IMR-90 (cell line): ENCODE measurements around the gene HSPH1. TPM values are rescaled to one million over a fixed set of nuclear protein-coding genes. Genes with fewer than 3 reads are reported as not detected.

Experiments used
- ATAC-seq: fragments of 200-7000 bp; cut with Tn5 transposase; 2 replicates; pipeline ENCODE4 v1.9.1; 2020; ENCODE audit warnings: low read depth, mild to moderate bottlenecking, moderate library complexity
- BruUV-seq: library from RNA; stranded (reverse); fragments of 400-500 nt; replicated peaks from 2 replicates; lab custom pipeline; 2021; lab: Mats Ljungman, UMichigan
- CTCF ChIA-PET: fragments of 300-600 bp; formaldehyde crosslinking; extraction: SDS; loops from one replicate; lab custom pipeline; 2021; ENCODE audit warnings: antibody characterized with exemption; lab: Yijun Ruan, JAX
- POLR2A ChIA-PET: fragments of 300-600 bp; sonication (Branson Sonifier 250); formaldehyde crosslinking; loops from one replicate; lab custom pipeline; 2022; ENCODE audit warnings: antibody characterized with exemption; ENCODE audit not compliant: unreplicated experiment; lab: Charles Lee
- DNase-seq: peaks from one replicate; pipeline ENCODE4 v3.0.0; 2013
- H2AFZ ChIP-seq: replicated peaks from 2 replicates; pipeline ENCODE3; 2013; ENCODE audit warnings: low read length, mild to moderate bottlenecking; ENCODE audit not compliant: poor library complexity
- H2AK5ac ChIP-seq: 2 replicates; pipeline ENCODE4 v1.6.1; 2013; ENCODE audit warnings: low read depth, low read length, inconsistent platforms
- H2AK9ac ChIP-seq: replicated peaks from 2 replicates; pipeline ENCODE3; 2013; ENCODE audit warnings: mild to moderate bottlenecking, low read depth, low read length, moderate library complexity; ENCODE audit not compliant: poor library complexity
- H2BK120ac ChIP-seq: 2 replicates; pipeline ENCODE4 v1.6.1; 2013; ENCODE audit warnings: low read depth, low read length, inconsistent platforms
- H2BK15ac ChIP-seq: 3 replicates; pipeline ENCODE4 v1.6.1; 2013; ENCODE audit warnings: low read depth, low read length, inconsistent platforms
- H2BK20ac ChIP-seq: 2 replicates; pipeline ENCODE4 v1.6.1; 2013; ENCODE audit warnings: low read depth, mild to moderate bottlenecking, inconsistent platforms, low read length, moderate library complexity
- H2BK5ac ChIP-seq: 2 replicates; pipeline ENCODE4 v1.6.1; 2013; ENCODE audit warnings: mild to moderate bottlenecking, low read depth, low read length, inconsistent platforms; ENCODE audit not compliant: poor library complexity, severe bottlenecking
- H3K14ac ChIP-seq: replicated peaks from 2 replicates; pipeline ENCODE4 v1.6.1; 2013; ENCODE audit warnings: low read depth, low read length, inconsistent platforms
- H3K18ac ChIP-seq: 2 replicates; pipeline ENCODE4 v1.6.1; 2013; ENCODE audit warnings: low read depth, low read length, control low read depth
- H3K23ac ChIP-seq: 2 replicates; pipeline ENCODE4 v1.6.1; 2013; ENCODE audit warnings: low read depth, low read length, inconsistent platforms
- H3K27ac ChIP-seq: 2 replicates; pipeline ENCODE4 v1.5.1; 2013; ENCODE audit warnings: mild to moderate bottlenecking, control low read depth, low read length; ENCODE audit not compliant: insufficient read depth
- H3K27me3 ChIP-seq: 2 replicates; pipeline ENCODE4 v1.6.1; 2013; ENCODE audit warnings: low read length; ENCODE audit not compliant: control insufficient read depth, insufficient read depth
- H3K36me3 ChIP-seq: 2 replicates; pipeline ENCODE4 v1.6.1; 2013; ENCODE audit warnings: low read length, mixed read lengths; ENCODE audit not compliant: control insufficient read depth, insufficient read depth
- H3K4ac ChIP-seq: 2 replicates; pipeline ENCODE4 v1.6.1; 2013; ENCODE audit warnings: low read depth, low read length, inconsistent platforms
- H3K4me1 ChIP-seq: 2 replicates; pipeline ENCODE4 v1.6.1; 2013; ENCODE audit warnings: low read length, mixed read lengths; ENCODE audit not compliant: control insufficient read depth, insufficient read depth
- H3K4me2 ChIP-seq: 2 replicates; pipeline ENCODE4 v1.6.1; 2013; ENCODE audit warnings: low read depth, mild to moderate bottlenecking, control low read depth, low read length, moderate library complexity
- H3K4me3 ChIP-seq: 2 replicates; pipeline ENCODE4 v1.5.1; 2013; ENCODE audit warnings: low read depth, mild to moderate bottlenecking, control low read depth, low read length, moderate library complexity; ENCODE audit not compliant: insufficient read depth
- H3K56ac ChIP-seq: 2 replicates; pipeline ENCODE4 v1.6.1; 2013; ENCODE audit warnings: low read length, inconsistent platforms; ENCODE audit not compliant: insufficient read depth; ENCODE audit errors: extremely low read depth
- H3K79me1 ChIP-seq, 2 experiments: 2 replicates each; pipeline ENCODE4 v1.6.1; 2013; ENCODE audit warnings: low read length in 2 of 2, inconsistent platforms in 1 of 2, low read depth in 1 of 2
- H3K9ac ChIP-seq: 2 replicates; pipeline ENCODE4 v1.6.1; 2013; ENCODE audit warnings: low read depth, low read length, control low read depth
- H3K9me1 ChIP-seq: 2 replicates; pipeline ENCODE4 v1.6.1; 2013; ENCODE audit warnings: low read length, inconsistent platforms; ENCODE audit not compliant: insufficient read depth
- H3K9me3 ChIP-seq: 2 replicates; pipeline ENCODE4 v1.6.1; 2013; ENCODE audit warnings: low read length; ENCODE audit not compliant: control insufficient read depth, insufficient read depth
- H4K20me1 ChIP-seq: 2 replicates; pipeline ENCODE4 v1.6.1; 2013; ENCODE audit warnings: low read length, inconsistent platforms; ENCODE audit not compliant: insufficient read depth
- H4K5ac ChIP-seq: 2 replicates; pipeline ENCODE4 v1.6.1; 2013; ENCODE audit warnings: mild to moderate bottlenecking, low read depth, low read length, control low read depth
- H4K8ac ChIP-seq, 2 experiments: 2 replicates each; pipeline ENCODE4 v1.6.1; 2013; ENCODE audit warnings: low read depth in 2 of 2, low read length in 2 of 2, control low read depth in 1 of 2, inconsistent platforms in 1 of 2
- H4K91ac ChIP-seq: 2 replicates; pipeline ENCODE4 v1.6.1; 2013; ENCODE audit warnings: low read depth, low read length, inconsistent platforms; ENCODE audit not compliant: insufficient read depth
- CEBPB ChIP-seq: IDR thresholded peaks from 2 replicates; pipeline ENCODE4 v1.6.1; 2012; ENCODE audit warnings: low read depth, low read length, improper control_type of control experiment
- MXI1 ChIP-seq: IDR thresholded peaks from 2 replicates; pipeline ENCODE4 v1.6.1; 2012; ENCODE audit warnings: low read depth, mild to moderate bottlenecking, low read length, moderate library complexity, borderline replicate concordance
- POLR2A ChIP-seq: IDR thresholded peaks from 2 replicates; pipeline ENCODE4 v1.6.1; 2012; ENCODE audit warnings: mild to moderate bottlenecking, low read depth, low read length
- RFX5 ChIP-seq: IDR thresholded peaks from 2 replicates; pipeline ENCODE4 v1.8.0; 2012; ENCODE audit warnings: low read depth, mild to moderate bottlenecking, low read length, moderate library complexity
- SMC3 ChIP-seq: fragments of 150-350 bp; IDR thresholded peaks from 2 replicates; pipeline ENCODE4 v1.6.1; 2016; ENCODE audit warnings: low read depth, mild to moderate bottlenecking, antibody characterized with exemption, low read length, moderate library complexity
- WGBS, 2 experiments: methylation state at CpG; one replicate each; pipeline versions ENCODE4 v1.1.5 to v1.1.7; 2013; ENCODE audit warnings: missing lambda C conversion rate in 2 of 2; ENCODE audit not compliant: insufficient read length in 1 of 2; ENCODE audit errors: extremely low coverage in 2 of 2; 5-methylcytosine and 5-hydroxymethylcytosine counted together
- dilution Hi-C: fragments of 300-500 bp; cut with HindIII; formaldehyde crosslinking; loops from one replicate; pipeline ENCODE4 v1.14.3; 2018; ENCODE audit warnings: low sequenced_read_pairs; ENCODE audit not compliant: unreplicated experiment
- in situ Hi-C: fragments of 300-500 bp; cut with MboI; formaldehyde crosslinking; loops from 3 replicates; pipeline ENCODE4 v1.14.3; 2019; ENCODE audit warnings: low sequenced_read_pairs, inconsistent platforms, mixed read lengths
- intact Hi-C: fragments of 100-400 bp; cut with micrococcal nuclease; formaldehyde crosslinking; loops from 2 replicates; pipeline ENCODE4 v1.10.0; 2022
- polyA plus RNA-seq, 3 experiments: library from polyadenylated mRNA; depleted of rRNA; stranded (reverse); fragments of >200 nt; gene quantifications; 2 replicates each; pipeline ENCODE4 v1.2.3, GENCODE V29; 2012; ENCODE audit warnings: low replicate concordance in 1 of 3
- total RNA-seq: library from RNA; depleted of rRNA; stranded (reverse); fragments of >200 nt; gene quantifications from 2 replicates; pipeline ENCODE4 v1.2.3, GENCODE V29; 2012
- TF ChIP-seq, protein P1 (sequence below): conservative IDR thresholded peaks from 2 replicates; pipeline ENCODE4 v1.5.1; 2012; ENCODE audit warnings: mild to moderate bottlenecking, low read depth, low read length, improper control_type of control experiment
- TF ChIP-seq, protein P2 (sequence below): fragments of 150-350 bp; IDR thresholded peaks from 2 replicates; pipeline ENCODE4 v1.6.1; 2017; ENCODE audit warnings: mild to moderate bottlenecking, antibody characterized with exemption, low read length, low read depth
- TF ChIP-seq, protein P3 (sequence below): fragments of 150-350 bp; IDR thresholded peaks from 2 replicates; pipeline ENCODE4 v1.6.1; 2016; ENCODE audit warnings: low read depth, mild to moderate bottlenecking, low read length, moderate library complexity, borderline replicate concordance

Gene HSPH1
- total and polyA plus RNA-seq, 2 of the 4 experiments (the other 2 are of a cell fraction), result 36.8 to 40.3 TPM

DNA sequence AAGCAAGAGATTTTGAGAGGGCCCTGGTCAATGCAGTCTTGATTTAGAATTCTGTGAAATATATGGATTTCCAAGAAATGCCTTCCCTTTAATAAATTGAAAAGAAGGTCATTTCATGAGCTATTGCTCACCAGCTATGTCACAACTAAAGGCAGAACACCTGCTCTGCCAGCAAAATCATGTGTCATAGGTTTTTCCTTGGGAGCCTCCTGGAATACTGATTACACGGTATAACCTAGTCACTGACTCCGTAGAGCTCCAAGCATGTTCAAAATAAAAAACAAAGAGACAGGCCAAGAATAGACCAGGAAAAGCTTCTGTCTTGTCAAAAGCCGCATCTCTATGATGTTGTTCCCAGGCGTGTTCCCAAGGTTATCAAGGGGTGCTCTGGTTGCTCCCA is 45.5 kb downstream of the HSPH1 start:
- TF ChIP-seq, protein P1, sequence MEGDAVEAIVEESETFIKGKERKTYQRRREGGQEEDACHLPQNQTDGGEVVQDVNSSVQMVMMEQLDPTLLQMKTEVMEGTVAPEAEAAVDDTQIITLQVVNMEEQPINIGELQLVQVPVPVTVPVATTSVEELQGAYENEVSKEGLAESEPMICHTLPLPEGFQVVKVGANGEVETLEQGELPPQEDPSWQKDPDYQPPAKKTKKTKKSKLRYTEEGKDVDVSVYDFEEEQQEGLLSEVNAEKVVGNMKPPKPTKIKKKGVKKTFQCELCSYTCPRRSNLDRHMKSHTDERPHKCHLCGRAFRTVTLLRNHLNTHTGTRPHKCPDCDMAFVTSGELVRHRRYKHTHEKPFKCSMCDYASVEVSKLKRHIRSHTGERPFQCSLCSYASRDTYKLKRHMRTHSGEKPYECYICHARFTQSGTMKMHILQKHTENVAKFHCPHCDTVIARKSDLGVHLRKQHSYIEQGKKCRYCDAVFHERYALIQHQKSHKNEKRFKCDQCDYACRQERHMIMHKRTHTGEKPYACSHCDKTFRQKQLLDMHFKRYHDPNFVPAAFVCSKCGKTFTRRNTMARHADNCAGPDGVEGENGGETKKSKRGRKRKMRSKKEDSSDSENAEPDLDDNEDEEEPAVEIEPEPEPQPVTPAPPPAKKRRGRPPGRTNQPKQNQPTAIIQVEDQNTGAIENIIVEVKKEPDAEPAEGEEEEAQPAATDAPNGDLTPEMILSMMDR, result no peak
- TF ChIP-seq MXI1, result no peak
- TF ChIP-seq SMC3, result no peak
- TF ChIP-seq, protein P2, sequence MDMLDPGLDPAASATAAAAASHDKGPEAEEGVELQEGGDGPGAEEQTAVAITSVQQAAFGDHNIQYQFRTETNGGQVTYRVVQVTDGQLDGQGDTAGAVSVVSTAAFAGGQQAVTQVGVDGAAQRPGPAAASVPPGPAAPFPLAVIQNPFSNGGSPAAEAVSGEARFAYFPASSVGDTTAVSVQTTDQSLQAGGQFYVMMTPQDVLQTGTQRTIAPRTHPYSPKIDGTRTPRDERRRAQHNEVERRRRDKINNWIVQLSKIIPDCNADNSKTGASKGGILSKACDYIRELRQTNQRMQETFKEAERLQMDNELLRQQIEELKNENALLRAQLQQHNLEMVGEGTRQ, result no peak
- TF ChIP-seq RFX5, result no peak
- TF ChIP-seq POLR2A, result no peak
- no peak for TF ChIP-seq CEBPB
- TF ChIP-seq, protein P3, sequence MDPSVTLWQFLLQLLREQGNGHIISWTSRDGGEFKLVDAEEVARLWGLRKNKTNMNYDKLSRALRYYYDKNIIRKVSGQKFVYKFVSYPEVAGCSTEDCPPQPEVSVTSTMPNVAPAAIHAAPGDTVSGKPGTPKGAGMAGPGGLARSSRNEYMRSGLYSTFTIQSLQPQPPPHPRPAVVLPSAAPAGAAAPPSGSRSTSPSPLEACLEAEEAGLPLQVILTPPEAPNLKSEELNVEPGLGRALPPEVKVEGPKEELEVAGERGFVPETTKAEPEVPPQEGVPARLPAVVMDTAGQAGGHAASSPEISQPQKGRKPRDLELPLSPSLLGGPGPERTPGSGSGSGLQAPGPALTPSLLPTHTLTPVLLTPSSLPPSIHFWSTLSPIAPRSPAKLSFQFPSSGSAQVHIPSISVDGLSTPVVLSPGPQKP, result no peak
- H3K27me3 ChIP-seq, result peaks cover 70% of the 10 kb centered on the region
- H3K56ac ChIP-seq, result no peak overlapping the region
- CTCF ChIA-PET, result no interaction called here
- no peak overlapping the region for H2BK20ac ChIP-seq
- no peaks in the 10 kb centered on the region for H3K36me3 ChIP-seq
- H2AK5ac ChIP-seq, result no peak overlapping the region
- no peak overlapping the region for H3K4ac ChIP-seq
- H2BK5ac ChIP-seq, result no peak overlapping the region
- no peak for ATAC-seq
- no TSS peak for BruUV-seq
- no peaks in the 10 kb centered on the region for H3K79me1 ChIP-seq
- no peak overlapping the region for H2AFZ ChIP-seq
- H4K8ac ChIP-seq, result no peak overlapping the region
- 86% methylated on average over 2 of the region's 4 CpGs; no CpG with 5 or more reads in 1 of the 2 experiments for WGBS, 2 experiments
- no peak overlapping the region for H2AK9ac ChIP-seq
- no peak overlapping the region for H3K4me2 ChIP-seq
- intact Hi-C loops, result no loop called here
- no peaks in the 10 kb centered on the region for H3K9me3 ChIP-seq
- H3K9ac ChIP-seq, result no peak overlapping the region
- H3K14ac ChIP-seq, result no peak overlapping the region
- H3K18ac ChIP-seq, result no peak overlapping the region
- dilution Hi-C loops, result no loop called here
- H2BK15ac ChIP-seq, result no peak overlapping the region
- peaks cover 3% of the 10 kb centered on the region; the same call in 1 of the 2 replicates for H3K4me1 ChIP-seq
- POLR2A ChIA-PET, result no interaction called here
- H3K23ac ChIP-seq, result no peak overlapping the region
- no peak overlapping the region for H4K5ac ChIP-seq
- no peaks in the 10 kb centered on the region for H3K9me1 ChIP-seq
- no peak overlapping the region for H3K4me3 ChIP-seq
- no peaks in the 10 kb centered on the region for H4K20me1 ChIP-seq
- no peak for DNase-seq
- in situ Hi-C loops, result no loop called here
- no peak overlapping the region for H3K27ac ChIP-seq
- no peak overlapping the region for H4K91ac ChIP-seq
- no peak overlapping the region for H2BK120ac ChIP-seq
